NCI-H2029 treated with DMSO at 0.1 percent for 48 hours (cell line): ENCODE results near the gene ZFYVE27.

ENCODE experiments used
- DNase-seq: peaks from one replicate; lab custom pipeline; 2025; lab: John Stamatoyannopoulos, UW

ZFYVE27 gene

DNA sequence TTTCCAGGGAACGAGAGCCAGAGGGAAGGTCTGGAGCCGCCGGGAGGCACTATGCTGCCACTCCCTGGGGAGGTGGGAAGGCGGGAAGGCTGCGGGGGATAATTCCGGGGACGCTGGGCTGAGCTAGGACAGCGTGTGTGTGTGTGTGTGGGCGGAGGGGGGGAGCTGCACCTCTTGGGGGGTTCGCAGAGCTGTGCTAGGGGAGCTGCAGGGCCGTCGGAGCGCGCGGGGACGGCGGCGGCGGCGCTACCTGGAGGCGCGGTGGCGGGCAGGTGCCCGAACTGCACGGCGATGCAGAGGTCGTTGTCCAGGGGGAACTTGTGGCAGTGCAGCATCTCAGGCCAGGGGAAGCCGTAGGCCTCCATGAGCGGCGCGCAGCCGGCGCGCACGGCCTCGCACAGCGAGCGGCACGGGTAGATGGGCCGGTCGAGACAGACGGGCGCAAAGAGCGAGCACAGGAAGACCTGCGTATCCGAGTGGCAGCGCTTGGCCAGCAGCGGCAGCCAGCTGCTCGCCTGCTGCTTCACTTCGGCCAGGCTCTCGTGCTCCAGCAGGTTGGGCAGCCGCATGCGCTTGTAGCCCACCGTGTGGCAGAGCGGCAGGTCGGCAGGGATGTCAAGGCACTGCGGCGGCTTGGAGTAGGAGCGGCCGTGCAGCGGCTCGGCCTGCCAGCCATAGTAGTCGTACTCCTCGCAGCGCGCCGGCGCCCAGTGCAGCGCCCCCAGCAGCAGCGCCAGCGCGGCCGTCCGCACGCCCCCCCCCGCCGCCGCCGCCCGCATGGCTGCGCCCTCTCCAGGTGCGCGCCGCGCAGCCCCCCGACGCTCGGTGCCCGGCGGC lies 34.3 kb downstream of the ZFYVE27 start:
- no peak for DNase-seq

DNA sequence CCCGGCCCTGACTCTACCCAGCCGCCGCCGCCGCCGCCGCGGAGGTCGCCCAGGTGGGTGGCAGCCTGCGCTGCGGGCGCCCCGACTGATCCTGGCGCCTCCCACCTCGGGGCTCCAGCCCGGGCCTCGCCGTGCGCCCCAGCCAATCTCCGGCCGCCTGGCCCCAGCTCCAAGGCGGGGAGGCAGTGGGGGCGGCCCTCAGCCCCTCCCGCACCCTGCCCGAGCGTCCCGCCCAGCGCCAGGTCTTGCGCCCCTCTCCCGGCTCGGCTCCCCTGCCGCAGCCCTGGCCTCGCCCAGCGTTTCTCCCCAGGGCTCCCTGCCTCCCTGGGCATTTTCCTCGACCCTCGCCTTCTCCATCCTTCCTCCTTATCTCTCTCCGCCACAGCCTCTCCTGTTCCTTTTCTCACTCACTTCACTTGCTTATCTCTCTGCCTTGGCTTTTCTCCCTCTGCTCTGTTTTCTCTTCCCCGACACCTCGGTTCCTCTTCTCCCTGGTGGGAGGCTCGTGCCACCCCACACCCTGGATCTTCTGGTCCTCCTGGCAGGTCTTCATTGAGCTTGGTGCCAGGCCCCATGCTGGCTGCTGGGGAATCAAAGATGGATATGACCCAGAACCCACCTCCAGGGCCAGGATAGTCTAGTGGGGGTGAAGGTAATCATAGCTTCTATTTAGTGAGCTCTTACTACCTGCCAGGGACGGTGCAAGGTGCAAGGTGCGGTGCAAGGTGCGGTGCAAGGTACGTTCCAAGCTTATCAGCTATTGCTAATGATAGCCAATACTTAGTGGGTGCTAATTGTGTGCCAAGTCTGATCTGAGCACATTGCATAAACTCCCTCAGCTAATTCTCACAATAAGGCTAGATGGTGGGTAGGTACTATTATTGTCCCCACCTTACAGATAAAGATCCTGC lies 35.2 kb downstream of the ZFYVE27 start, which contains the start of gene SFRP5:
Gene SFRP5 (minus strand): TSS at position 87 of the 911 bp plus-strand sequence. CDS start 166 bp downstream, outside the sequence.
- DNase-seq, result no peak

DNA sequence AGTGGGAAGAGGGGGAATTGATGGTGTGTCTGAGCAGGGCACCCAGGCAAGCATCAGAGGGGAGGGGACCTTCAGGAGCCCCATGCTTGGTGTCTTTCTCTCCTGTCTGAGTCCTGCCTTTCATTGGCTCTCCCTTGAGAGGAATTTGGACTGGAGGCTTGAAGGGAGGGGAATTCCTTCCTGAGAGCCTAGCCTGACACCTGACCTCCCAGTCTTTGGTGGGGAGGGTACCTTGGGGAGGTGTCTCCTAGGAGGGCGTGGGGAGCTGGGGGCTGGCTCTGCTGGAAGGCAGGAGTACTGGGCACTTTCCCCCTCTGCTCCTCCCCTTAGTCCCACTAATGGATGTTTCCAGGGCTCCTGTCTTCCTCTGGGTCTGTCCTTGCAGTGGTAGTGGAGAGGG lies 36.2 kb downstream of the ZFYVE27 start:
- DNase-seq, result no peak

DNA sequence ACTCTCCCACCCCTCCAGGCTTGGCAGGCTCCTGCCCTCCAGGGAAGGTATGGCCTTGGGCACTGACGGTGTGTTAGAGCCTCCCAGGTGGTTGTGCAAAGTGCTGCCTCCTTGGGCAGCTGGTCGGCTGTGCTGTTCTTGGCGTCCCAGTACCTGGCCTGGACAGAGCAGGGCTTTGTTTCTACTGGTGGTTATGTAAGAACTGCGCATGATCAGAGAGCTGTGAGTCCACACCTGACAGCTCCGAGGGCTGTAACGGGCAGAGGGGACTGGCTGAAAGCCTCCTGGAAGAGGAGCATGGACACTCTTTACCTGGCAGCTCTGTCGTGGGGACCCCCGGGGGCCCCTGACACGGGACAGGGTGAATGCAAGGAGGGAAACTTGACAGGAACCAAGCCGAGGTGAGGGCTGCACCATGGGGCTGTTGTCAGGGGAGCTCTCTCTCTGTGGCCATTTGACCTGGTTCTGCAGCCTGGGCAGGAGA lies 37.9 kb downstream of the ZFYVE27 start:
- no peak for DNase-seq

DNA sequence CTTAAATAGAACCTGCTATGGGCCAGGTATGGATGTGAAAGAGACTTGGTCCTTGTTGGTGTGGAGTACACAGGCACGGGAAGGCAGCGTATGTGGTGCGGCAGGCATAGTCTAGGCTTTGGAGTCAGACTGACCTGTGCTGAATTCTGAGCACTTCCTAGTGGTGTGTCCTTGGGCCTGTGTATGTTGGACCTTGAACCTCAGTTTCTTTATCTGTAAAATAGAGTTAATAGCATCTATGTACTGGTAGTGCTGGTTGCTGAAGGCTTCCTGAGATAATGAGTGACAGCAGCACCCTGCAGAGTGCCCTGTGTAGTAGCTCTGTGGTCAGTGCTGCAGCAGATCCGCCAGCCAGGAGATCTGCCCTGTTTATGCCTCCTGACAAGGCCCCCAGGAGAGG lies 40.2 kb downstream of the ZFYVE27 start:
- no peak for DNase-seq

DNA sequence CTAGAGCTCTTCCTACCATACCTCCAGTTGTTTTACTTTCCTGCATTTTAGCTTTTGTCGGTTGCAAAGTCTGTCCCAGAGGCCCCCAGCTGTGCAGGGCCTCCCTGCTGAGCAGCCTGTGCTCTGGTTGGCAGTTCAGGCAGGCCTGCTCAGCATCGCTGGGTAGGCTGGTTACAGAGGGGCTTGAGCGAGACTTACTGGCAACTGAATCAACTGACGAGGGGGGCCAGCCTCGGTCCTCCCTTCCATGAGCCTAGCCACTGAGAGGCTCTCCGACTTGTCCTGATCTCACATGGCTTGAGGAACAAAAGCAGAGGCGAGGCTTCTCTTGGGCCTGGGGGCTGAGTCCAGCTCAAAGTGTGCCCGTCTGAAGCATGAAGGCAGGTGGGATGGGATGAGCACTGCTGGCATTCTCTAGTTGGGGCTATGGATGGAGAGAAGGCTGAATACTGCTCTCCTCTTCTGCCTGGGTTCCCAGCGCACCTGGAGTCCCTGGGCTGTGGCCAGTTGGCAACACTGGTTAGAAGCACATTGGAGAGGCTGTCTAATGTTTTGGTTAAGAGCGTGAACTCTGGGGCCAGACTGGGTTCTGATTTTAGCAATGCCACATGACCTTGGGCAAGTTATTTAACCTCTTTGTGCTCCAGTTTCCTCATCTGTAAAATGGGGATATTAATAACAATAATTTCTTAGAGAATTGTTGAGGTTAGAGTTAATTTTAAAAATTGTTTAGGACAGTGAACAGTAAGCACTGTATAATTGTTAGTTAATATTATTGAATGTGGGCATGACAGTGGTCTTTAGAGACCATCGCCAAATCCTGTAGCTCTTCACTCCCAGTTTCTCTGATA lies 41.7 kb downstream of the ZFYVE27 start:
- peak; percentile 19 for DNase-seq

DNA sequence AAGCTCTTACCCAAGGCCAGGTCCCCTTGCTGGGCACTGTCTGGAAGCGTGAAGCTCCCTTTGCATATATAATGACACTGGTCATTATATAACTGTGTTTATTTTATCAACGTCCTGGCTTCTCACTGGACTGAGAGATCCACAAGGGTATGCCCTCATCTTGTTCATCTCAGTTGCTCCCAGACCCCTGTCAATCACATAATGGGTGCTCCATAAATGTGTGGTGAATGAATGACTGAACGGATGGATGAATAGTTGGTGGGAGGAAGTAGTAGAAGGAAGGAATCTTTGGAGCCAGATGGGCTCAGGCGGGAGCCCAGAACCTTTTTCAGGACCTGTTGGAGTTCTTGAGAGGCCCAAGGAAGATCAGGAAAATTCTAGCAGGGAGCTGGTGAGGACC lies 42.6 kb downstream of the ZFYVE27 start:
- DNase-seq, result no peak

DNA sequence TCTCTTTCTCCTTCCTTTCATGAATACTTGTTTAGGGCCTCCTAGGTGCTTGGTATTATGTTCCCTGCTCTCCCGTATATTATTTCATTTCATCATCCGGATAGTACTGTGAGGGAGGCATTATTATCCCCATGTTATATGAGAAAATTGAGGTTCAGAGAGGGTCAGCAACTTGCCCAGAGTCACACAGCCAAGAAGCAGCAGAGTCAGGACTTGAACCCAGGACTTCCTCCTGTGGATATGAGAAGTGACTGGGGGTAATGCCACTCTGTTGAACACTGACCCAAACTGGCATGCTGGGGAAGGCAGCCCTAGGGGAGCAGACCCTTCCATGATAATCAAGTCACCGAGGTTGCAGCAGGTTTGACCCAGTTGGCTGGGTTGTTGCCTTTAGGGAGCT lies 43.0 kb downstream of the ZFYVE27 start:
- no peak for DNase-seq

DNA sequence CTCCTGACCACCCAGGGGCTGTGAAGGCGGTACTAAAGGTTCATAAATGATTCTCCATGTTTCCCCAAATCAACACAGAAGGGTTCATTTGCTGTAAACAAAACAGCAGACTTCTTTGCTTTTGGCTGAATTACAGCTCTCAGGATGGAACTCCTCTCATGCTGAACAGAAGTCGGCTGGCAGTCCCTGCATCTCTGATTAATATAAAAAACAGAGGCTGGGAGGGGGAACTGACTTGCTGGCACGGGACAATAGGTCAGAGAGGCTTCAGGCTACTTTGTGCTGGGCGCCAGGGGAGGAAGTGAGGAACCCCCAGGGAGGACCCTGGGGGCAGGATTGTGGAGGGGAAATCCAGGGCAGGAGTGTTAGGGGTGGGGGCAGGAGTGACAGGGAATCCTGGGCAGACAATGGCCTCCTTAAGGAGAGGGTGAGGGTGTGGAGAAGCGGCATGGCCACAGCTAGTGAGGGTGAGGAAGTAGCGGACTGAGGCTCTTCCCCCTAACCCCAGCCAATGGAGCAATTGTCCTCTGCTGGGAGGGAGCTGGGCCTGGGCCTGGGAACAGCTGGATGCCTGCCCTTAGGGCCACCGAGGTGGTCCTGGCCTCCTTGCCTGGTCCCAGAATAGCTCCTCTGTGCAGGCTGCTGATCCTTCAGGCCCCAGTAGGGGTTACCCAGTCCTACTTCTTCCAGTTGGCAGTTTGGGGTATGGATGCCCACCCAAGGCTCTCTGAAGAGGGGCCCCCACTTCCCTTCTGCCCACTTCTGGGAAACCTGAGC lies 44.1 kb downstream of the ZFYVE27 start:
- no peak for DNase-seq

DNA sequence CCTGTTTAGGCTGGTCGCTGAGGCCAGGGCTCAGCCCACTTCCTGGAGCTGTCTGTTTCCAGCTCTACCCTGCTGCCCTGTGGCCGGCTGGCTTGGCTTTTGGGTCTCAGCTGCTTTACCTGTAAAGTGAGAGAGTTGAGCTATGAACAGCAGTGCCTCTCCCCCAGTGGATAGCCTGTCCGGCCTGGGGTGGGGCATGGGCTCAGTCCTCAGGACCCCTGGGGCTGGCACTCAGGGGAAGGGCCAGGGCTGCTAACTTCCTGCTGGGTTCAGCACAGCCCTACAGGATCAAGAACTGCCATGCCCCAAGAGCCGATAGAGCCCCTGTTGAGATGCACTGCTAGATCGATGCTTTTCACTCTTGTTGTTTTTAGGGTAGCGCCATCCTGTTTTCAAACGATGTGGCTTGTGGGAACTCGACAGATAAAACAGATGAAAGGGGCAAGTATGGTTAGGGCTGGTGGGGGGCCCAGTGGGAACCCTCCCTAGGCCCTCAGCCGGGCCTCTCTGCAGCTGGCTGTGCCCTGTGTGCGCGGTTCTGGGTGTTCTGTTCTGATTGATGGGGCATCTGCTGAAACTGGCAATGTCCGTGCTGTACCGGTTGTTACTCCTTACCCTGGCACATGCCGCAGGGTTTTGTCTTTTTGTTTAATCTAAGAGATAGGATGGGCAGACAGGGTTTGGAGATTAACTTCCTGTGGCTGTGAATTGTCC lies 44.8 kb downstream of the ZFYVE27 start:
- DNase-seq, result no peak

DNA sequence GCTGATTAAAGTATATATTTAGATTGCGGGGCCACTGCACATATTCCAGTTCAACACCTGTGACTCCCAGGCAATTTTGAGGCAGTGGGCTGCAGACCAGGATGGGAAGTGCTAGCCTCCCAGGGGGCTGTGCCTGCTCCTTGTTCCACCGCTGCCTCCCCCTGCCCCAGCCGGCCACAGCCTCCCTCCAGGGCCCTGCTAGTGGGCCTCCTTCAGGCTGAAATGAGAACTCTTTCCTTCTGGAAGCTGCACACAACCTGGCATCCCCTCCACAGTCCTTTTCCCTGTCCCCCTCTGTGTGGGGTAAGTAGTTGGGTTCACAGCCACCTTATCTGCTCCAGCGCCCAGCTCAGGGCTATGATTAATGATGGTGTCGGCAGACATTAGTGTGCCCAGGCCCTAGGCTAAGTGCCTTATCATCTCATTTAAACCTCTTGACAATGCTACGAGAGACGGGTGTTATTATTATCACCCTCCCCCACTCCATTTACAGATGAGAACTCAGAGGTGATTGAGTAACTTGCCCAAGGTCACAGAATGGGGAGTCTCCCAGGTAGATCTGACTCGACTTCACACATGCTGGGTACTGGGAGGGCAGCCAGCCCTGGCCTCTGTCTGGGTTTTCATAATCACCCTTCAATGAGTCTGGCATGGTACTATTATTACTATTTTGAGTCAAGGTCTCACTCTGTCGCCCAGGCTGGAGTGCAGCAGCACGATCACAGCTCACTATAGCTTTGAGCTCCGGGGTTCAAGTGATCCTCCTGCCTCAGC lies 45.7 kb downstream of the ZFYVE27 start:
- no peak for DNase-seq

DNA sequence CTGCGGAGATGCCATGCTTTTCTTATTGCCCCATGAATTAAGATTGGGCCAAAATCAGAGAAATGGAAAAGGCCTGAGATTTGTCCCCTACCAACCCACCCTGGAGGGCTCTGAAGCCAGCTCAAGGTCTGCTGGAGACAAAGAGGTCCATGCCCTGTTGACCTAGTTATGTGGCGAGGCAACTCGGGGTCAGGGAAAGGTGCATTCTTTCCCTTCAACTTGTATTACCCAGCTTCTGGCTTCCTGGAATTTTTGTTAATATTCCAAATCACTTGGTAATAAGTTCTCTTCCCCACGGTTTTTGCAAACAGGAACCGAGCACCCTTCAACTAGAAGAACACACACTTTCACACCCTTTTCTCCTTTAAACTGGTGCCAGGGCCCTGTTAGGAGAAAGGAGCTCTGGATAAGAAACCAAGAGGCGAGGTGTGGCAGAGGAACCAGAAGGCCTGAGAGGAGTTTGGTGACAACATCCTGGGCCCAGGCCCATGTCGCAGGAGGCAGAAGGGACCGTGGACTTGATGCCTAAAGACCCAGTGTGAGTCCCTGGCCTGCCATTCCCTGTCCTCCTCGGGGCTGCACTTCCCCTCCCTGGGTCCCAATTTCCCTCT lies 47.4 kb downstream of the ZFYVE27 start:
- no peak for DNase-seq

DNA sequence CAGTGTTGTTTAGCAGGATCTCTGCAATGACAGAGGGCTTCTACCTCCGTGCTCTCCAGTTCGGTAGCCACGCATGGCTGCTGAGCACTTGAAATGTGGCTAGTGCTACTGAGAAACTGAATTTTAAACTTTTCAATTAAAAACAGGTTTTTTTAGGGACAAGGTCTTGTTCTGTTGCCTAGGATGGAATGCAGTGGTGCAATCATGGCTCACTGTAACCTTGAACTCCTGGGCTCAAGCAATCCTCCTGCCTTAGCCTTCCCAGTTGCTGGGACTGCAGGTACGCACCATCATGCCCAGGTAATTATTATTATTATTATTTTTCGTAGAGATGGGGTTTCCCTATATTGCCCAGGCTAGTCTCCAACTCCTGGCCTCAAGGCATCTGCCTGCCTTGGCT lies 48.3 kb downstream of the ZFYVE27 start:
- no peak for DNase-seq

DNA sequence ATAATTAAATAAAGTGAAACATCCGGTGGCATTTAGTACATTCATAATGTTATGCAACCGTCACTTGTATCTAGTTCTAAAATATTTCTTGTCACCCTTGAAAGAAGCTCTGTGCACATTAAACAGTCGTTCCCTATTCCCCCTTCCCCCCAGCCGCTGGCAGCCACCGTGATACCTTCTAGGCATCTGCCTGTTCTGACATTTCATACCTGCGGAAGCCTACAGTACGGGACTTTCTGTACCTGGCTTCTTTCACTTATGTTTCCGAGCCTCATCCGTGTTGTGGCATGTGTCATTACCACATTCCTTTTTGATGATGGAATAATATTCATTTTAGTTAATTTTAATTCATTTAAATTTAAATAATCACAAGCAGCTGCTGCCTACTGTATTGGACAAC lies 48.8 kb downstream of the ZFYVE27 start:
- DNase-seq, result no peak

DNA sequence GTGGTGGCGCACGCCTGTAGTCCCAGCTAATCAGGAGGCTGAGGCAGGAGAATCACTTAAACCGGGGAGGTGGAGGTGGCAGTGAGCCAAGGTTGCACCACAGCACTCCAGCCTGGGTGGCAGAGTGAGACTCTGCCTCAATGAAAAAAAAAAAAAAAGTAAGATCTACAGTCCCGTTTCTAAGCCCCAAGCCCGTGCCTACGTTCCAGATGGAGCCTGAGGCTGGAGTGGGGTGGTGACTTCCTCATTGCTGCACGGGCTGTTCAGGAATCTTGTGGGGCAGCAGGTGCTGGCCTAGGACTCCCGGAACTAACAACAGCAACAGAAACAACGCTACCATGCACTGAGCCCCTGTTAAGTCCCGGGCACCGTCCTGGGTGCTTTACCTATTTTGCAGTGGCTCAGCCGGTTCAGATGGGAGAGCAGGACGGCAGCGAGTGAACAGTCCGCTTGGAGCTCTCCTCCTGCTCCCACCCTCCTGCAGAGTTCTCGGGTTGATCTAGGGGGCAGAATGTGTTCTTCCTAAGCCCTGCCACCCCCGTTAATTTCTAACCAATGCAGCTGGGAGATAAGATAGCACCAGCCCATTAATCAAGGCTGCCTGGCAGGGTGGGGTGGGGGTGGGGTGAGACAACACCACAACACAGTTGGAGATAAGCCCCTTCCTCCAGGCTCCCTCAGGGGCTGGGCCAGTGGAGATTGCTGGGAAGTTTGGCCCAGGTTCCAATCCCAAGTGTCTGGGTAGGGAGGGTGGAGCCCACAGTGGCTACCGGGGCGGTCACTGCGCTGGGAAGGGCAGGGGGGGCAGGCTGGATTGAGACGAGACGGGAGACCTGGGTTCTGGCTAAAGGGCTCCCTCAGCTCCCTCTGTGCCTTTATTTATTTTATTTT lies 51.9 kb downstream of the ZFYVE27 start:
- no peak for DNase-seq

DNA sequence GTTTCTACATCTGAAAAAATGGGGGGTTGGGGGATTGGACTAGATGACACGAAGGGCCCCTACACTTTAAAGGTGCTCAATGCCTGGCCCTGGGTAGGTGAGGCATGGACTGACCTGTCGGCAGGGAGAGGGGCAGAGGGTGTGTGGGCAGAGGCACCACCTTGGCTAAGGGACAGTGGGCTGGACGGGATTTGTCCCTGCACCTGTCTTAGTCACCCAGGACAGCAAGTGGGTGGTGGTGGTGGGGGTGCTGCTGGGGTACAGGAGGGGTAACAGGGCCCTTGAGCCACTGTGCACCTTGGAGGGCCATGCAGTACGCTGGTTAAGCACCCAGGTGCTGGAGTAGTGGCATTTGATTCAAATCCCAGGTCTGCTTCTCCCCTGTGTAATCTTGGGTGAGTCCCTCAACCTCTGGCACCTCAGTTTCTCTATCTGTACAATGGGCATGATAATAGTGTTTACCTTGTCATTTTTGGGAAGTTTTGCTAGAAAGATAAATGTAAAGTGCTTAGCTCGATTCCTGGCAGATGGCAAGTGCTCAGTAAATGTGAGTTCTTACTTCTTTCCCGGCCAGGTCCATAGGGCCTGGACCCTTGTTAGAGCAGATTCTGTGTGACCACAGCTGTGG lies 53.0 kb downstream of the ZFYVE27 start:
- DNase-seq, result no peak

DNA sequence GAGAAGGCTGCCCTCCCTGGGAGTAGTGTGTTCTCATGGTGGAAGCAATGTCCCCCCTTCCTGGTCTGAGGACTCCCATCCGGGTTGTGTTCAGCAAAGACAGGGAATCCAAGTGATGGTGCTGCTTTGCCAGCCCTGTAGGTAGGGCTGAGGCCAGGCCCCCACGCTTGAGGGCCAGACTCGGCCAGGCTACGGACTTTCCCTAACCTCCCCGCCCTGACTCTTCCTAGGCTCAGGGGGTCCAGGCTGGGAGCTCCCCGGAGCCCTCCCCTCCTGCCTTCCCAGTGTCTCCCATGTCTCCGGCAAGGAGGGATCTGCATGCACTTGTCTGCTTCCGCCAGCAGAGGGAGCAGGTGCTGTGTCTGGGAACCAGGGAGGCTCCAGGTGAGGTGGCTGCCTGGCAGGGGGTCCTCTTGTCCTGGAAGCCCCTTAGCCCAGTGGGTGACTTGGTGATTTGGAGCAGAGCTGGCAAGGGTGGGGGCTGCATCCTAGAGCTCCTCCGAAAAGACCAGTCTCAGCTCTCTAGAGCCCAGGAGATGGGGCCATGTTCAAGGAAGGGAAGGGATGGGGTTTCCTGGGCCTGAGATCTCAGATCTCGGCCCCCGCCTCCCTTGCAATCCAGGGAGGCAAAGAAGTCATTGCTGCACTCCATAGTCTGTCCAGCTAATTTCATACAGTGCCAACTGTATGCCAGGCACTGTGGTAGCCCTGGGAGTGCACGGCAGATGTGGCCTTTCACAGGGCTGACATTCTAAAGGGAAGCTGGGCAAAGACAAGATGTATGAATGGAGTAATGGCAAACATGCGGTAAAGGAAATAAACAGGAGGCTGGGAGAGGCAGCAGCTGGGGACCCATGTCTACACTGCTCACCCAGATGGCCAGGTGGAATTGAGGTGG lies 55.1 kb downstream of the ZFYVE27 start:
- peak; percentile 24 for DNase-seq
